ENCODE results near the gene PLEKHS1.

PLEKHS1 gene

DNA sequence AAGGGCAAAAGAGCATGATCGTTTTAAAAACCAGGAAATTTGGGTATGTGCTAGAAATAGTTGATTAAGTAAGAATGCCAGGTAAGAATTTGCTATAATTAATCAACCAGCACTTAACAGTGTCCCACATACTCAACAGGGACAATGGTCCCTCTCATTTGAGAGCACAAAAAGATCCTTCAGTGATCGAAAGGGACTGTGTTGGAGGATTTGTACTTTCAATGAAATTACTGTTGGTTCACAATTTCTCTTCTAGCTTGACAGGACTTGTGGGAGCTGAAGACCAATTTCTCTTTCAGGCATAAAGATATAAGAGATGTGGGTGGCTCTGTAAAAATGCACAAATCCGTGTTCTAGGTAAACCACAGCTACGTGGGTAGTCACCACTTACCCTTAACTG lies 12.5 kb upstream of the PLEKHS1 start:
- DNase-seq (ENCODE audit: low spot score): no peak
- TF ChIP-seq, protein P1, sequence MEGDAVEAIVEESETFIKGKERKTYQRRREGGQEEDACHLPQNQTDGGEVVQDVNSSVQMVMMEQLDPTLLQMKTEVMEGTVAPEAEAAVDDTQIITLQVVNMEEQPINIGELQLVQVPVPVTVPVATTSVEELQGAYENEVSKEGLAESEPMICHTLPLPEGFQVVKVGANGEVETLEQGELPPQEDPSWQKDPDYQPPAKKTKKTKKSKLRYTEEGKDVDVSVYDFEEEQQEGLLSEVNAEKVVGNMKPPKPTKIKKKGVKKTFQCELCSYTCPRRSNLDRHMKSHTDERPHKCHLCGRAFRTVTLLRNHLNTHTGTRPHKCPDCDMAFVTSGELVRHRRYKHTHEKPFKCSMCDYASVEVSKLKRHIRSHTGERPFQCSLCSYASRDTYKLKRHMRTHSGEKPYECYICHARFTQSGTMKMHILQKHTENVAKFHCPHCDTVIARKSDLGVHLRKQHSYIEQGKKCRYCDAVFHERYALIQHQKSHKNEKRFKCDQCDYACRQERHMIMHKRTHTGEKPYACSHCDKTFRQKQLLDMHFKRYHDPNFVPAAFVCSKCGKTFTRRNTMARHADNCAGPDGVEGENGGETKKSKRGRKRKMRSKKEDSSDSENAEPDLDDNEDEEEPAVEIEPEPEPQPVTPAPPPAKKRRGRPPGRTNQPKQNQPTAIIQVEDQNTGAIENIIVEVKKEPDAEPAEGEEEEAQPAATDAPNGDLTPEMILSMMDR (conservative IDR thresholded peaks at IDR 0.05; ENCODE audit: low read depth): no peak
- no peak overlapping the region for H3K27ac ChIP-seq
- POLR2A ChIA-PET (ENCODE audit: low non-redundant PET): no interaction called here
- CTCF ChIA-PET: interaction anchor here (0.7 kb wide), 1 partner anchor 289 kb away, joined by 5 read pairs; no protein-coding TSS in a partner anchor

DNA sequence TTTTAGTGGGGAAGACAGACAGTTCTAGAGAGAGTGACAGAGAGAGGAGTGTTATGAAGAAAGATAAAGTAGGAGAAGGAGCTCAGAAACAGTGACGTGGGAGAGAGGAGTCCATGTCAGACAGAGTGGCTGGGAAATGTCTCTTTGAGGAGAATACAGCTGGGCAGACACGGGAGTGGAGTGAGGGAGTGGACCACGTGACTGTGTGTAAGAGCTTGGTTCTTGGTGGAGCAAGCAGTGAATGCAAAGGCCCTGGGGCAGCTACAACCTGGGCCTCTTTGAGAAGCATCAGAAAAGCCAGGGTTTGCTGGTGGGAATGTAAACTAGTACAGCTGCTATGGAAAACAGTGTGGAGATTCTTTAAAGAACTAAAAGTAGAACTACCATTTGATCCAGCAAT lies 11.9 kb upstream of the PLEKHS1 start:
- TF ChIP-seq, protein P1 (conservative IDR thresholded peaks at IDR 0.05; ENCODE audit: low read depth): no peak
- CTCF ChIA-PET: interaction anchor here (0.7 kb wide), 1 partner anchor 288 kb away, joined by 5 read pairs; no protein-coding TSS in a partner anchor
- H3K27ac ChIP-seq: no peak overlapping the region
- no peak for DNase-seq (ENCODE audit: low spot score)
- POLR2A ChIA-PET (ENCODE audit: low non-redundant PET): no interaction called here

DNA sequence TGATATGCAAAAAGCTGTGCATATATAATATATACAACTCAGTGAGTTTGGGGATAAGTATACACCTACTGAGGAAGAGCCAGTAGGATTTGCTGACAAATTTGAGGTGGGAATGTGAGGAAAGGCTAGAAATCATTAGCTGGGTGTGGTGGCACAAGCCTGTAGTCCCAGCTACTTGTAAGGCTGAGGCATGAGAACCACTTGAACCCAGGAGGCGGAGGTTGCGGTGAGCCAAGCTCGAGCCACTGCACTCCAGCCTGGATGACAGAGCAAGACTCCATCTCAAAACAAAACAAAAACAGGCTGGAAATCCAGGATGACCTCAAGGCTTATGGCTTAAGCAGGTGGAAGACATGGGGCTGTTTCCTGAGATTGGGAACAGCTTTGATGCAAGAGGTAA lies 10.6 kb upstream of the PLEKHS1 start:
- no peak for DNase-seq (ENCODE audit: low spot score)
- CTCF ChIA-PET: no interaction called here

DNA sequence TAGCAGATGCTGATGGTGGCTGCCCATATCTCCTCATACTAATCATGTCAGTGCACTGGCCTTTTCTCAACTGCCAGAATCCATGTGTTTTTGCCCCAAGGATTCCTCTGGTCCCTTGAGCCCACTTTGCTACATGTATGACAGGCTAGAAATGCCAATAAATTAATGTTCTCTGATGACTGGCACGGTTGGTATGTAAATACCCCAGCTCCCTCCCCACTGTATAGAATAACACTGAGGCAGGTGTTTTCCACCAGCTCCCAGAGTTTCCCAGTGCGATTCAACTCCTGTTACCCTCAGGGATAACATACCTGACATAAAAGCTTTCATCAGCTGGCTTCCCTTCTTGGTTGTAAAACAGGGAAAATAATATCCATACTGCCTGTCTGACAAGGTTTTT lies 9.0 kb upstream of the PLEKHS1 start:
- TF ChIP-seq, protein P1 (conservative IDR thresholded peaks at IDR 0.05; ENCODE audit: low read depth): no peak
- CTCF ChIA-PET: interaction anchor here (0.6 to 0.7 kb wide), 2 partner anchors 15 to 402 kb away, joined by 3 read pairs; no protein-coding TSS in a partner anchor
- H3K27ac ChIP-seq: no peak overlapping the region
- POLR2A ChIA-PET (ENCODE audit: low non-redundant PET): no interaction called here
- no peak for DNase-seq (ENCODE audit: low spot score)

More for the DNA sequence above, 10.6 kb upstream of the PLEKHS1 start:
- H3K27ac ChIP-seq: no peak overlapping the region
- POLR2A ChIA-PET (ENCODE audit: low non-redundant PET): no interaction called here
- TF ChIP-seq, protein P1 (conservative IDR thresholded peaks at IDR 0.05; ENCODE audit: low read depth): no peak

DNA sequence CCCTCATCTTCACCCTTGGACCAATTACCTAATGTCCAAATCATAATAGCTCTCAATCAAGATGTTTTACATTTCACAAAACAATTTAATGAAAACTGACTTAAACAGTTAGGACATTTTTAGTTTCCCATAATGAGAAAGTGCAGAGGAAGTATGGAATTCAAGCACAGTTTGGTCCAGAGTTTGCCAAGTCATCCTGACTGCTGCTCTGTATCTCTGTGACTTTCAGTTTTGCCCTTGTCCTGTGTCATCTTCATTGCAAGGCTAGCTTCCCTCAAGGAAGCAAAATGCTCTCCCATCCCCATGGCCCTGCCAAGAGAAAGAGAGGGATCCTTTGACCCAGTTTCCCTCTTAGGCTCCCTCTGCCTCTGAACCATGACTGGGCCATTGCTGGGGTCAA lies 7.9 kb upstream of the PLEKHS1 start:
- POLR2A ChIA-PET (ENCODE audit: low non-redundant PET): no interaction called here
- DNase-seq (ENCODE audit: low spot score): no peak
- H3K27ac ChIP-seq: no peak overlapping the region
- TF ChIP-seq, protein P1 (conservative IDR thresholded peaks at IDR 0.05; ENCODE audit: low read depth): no peak
- CTCF ChIA-PET: no interaction called here

DNA sequence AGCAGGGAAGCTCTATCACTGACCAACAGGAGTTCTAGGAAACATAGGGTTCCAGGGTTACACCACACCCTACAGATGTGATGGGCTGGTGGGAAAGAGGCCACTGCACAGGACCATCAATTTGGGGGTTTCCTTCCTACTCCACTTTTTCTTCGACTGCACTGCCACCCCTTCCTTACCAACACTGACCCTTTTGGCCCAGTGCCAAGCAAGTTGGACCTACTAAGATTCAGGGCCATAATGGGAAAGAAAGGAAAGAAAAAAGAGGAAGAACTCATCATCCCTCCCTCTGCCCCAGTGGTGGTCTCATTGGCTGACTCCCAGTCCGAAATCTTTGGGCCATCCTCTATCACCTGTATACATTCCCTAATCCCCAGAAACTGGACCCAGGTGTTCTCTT lies 6.1 kb upstream of the PLEKHS1 start:
- DNase-seq (ENCODE audit: low spot score): no peak
- TF ChIP-seq, protein P1 (conservative IDR thresholded peaks at IDR 0.05; ENCODE audit: low read depth): no peak
- ChIA-PET CTCF (no interaction called here), POLR2A (ENCODE audit: low non-redundant PET) (no interaction called here)
- no peak overlapping the region for H3K27ac ChIP-seq

Data from RWPE1 (cell line).